HL-60 (cell line): ENCODE measurements around the gene KIF4B.
"Not testable (repeated sequence)": the region's sequence is repeated elsewhere in the genome, so short reads cannot be mapped to it uniquely, and the experiment has no call there.

Experiments
- DNase-seq, 2 experiments: peaks; one replicate each; pipeline ENCODE4 v3.0.0-alpha.2; 2010 to 2020; ENCODE audit warnings: low read depth in 1 of 2, low spot score in 1 of 2
- H3K27ac ChIP-seq: fragments of 250-450 bp; sonication (Bioruptor Pico); replicated peaks from 2 replicates; pipeline ENCODE4 v1.5.1; 2020; ENCODE audit warnings: mild to moderate bottlenecking, moderate library complexity
- H3K27me3 ChIP-seq: fragments of 250-450 bp; sonication (Bioruptor Pico); 2 replicates; pipeline ENCODE4 v1.5.1; 2021; ENCODE audit warnings: mild to moderate bottlenecking, moderate library complexity; ENCODE audit not compliant: insufficient read depth, poor library complexity, severe bottlenecking
- H3K4me3 ChIP-seq: replicated peaks from 2 replicates; pipeline ENCODE4 v1.5.1; 2011; ENCODE audit warnings: mild to moderate bottlenecking, control low read depth, low read length; ENCODE audit not compliant: insufficient read depth
- CTCF ChIP-seq: IDR thresholded peaks from one replicate; pipeline ENCODE4 v1.5.1; 2011; ENCODE audit warnings: low read length, control low read depth, inconsistent platforms; ENCODE audit not compliant: insufficient read depth
- GABPA ChIP-seq: IDR thresholded peaks from 2 replicates; pipeline ENCODE4 v1.6.1; 2012; ENCODE audit warnings: low read depth
- POLR2AphosphoS5 ChIP-seq: IDR thresholded peaks from 2 replicates; pipeline ENCODE4 v1.6.1; 2012; ENCODE audit warnings: low read depth
- REST ChIP-seq: IDR thresholded peaks from 2 replicates; pipeline ENCODE4 v1.6.1; 2012; ENCODE audit warnings: low read depth; ENCODE audit not compliant: insufficient replicate concordance
- SPI1 ChIP-seq: IDR thresholded peaks from 2 replicates; pipeline ENCODE4 v1.6.1; 2012; ENCODE audit warnings: low read depth, mild to moderate bottlenecking, borderline replicate concordance

KIF4B gene

GRCh38 chr5:154971501-154971900 is 42.1 kb upstream of the KIF4B start:
- Histone ChIP-seq H3K27me3 (no peaks in the 10 kb centered on the region), H3K27ac (no peak overlapping the region), H3K4me3 (no peak overlapping the region)
- TF ChIP-seq SPI1 (no peak), CTCF (no peak), REST (no peak), GABPA (no peak), POLR2AphosphoS5 (no peak)
- no peak for DNase-seq

GRCh38 chr5:154972476-154973080 is 41.0 kb upstream of the KIF4B start:
- no peak overlapping the region for H3K27ac ChIP-seq
- H3K27me3 ChIP-seq: no peaks in the 10 kb centered on the region
- peak in 1 of 2 experiments; percentile 19 for DNase-seq
- TF ChIP-seq GABPA (no peak), CTCF (peak; percentile 38), POLR2AphosphoS5 (no peak), SPI1 (no peak)
- H3K4me3 ChIP-seq: no peak overlapping the region

GRCh38 chr5:154976082-154976481 is 37.5 kb upstream of the KIF4B start:
- not testable (repeated sequence) for H3K27ac ChIP-seq, DNase-seq, H3K4me3 ChIP-seq, H3K27me3 ChIP-seq

- DNase-seq: no peak
- TF ChIP-seq REST (no peak), POLR2AphosphoS5 (no peak), SPI1 (no peak), GABPA (no peak), CTCF (no peak)
- H3K27ac ChIP-seq: no peak overlapping the region
- no peaks in the 10 kb centered on the region for H3K27me3 ChIP-seq
- no peak overlapping the region for H3K4me3 ChIP-seq
These were observed 36.1 kb upstream of the KIF4B start for GRCh38 chr5:154977409-154977808.

GRCh38 chr5:154978294-154978693 is 35.3 kb upstream of the KIF4B start:
- not testable (repeated sequence) for H3K27ac ChIP-seq, DNase-seq, H3K27me3 ChIP-seq, H3K4me3 ChIP-seq
